Stimulated activated CD8-positive, alpha-beta memory T cell treated with anti-CD3 and anti-CD28 coated beads, Interleukin-4, amount 100 ng/mL, for 48 hours (primary cell): ENCODE data around the gene SAMD9.
"Not testable (repeated sequence)": the region's sequence is repeated elsewhere in the genome, so short reads cannot be mapped to it uniquely, and the experiment has no call there.

Experiments used
- DNase-seq: peaks from one replicate; pipeline ENCODE4 v3.0.0-alpha.2; 2020

SAMD9 gene

DNA sequence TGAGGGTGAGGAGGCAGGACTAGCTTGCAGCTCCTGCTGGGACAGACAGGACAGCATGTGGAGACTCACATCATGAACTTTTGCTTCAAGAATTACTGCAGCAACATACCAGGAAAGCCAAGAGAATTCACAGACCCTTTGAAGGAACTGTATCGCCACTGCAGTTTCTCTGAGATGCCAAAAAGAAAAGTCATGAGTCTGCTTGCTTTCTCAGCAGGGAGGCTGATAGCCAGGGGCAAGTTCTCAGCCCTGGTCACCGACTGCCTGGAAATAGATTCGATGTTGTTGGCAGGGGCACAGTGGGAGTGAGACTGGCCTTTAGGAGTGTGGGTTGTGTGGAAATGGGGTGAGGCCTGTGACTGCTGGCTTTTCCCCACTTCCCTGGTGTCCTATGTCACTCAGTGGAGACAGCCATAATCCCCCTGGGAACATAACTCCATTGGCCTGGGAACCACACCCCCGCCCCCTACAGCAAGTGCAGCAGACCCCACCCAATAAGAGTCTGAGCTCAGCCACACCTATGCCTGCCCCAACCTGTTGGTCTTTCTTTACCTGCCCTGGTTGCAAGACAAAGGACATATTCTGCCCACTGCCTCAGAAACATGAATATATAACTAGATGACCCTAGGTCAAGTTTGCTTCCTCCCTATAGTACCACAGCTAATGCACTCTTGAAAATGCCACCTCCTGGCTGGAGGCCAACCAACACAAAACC is 1.6 kb upstream of the SAMD9 start:
- DNase-seq = no peak

DNA sequence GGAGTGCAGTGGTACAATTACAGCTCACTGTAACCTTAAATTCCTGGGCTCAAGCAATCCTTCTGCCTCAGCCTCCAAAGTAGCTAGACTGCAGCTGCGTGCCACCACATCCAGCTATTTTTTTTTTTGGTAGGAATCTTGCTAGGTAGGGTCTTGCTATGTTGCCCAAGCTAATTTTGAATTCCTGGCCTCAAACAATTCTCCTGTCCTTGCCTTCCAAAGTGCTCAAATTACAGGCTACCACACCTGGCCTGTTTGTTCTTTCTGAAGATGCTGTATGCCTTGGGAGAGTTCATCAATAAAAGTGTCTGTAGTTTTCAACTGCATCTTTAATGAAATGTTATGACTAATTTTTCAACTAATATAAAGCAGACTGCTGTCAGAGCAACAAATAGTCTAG is 452 bp downstream of the SAMD9 start:
- DNase-seq = no peak

DNA sequence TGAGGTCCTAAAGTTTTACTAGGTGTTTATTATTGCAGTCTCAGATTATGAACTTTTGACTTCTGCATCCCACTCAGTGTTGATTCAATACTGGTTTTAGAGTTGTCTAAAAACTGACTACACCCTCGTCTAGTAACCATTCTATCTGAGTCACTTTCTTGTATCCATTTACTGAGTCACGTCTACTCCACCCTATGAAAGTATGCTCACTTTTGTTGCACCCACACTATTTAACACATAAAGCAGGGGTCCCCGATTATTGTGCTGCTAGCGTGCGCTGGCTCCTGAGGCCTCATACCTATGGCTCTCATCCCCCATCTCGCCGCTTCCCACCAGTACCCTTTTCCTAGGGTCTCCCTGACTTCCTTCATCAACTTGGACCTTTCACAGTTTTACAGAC is 2.0 kb downstream of the SAMD9 start:
- no peak for DNase-seq

DNA sequence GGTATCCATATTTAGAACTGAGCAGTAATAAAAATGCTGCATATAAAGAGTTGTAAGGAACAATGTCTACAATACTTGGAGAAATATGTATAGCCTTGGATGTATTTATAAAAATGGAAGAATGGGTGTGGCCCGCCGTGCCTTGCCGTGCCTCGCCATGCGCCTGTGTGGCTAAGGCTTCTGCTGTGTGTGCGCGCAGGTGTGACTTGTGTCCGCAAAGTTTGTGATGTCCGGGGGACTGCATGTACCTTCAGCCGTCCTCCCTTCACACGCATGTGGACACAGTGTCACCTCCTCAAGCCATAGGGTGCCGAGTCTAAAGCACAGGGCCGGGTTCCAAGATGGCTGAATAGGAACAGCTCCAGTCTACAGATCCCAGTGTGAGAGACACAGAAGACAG is 9.8 kb downstream of the SAMD9 start:
- no peak for DNase-seq

DNA sequence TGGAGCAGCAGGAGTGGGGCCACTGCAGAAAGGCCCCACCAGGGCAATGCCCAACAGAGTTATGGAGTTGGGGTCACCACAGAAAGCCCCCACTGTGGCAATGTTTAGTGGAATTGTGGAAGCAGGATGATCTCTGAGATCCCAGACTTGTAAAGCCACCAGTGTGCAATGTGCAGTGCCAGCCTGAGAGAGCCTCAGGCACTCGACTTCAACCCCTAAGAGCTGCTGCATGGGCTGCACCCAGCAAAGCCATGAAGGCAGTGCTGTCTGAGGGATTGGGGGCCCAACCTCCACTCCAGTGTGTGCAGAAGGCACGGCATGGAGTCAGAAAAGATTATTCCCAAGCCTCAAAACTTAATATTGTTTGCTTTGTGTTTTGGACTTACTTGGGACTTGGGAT is 20.4 kb downstream of the SAMD9 start:
- DNase-seq = no peak

DNA sequence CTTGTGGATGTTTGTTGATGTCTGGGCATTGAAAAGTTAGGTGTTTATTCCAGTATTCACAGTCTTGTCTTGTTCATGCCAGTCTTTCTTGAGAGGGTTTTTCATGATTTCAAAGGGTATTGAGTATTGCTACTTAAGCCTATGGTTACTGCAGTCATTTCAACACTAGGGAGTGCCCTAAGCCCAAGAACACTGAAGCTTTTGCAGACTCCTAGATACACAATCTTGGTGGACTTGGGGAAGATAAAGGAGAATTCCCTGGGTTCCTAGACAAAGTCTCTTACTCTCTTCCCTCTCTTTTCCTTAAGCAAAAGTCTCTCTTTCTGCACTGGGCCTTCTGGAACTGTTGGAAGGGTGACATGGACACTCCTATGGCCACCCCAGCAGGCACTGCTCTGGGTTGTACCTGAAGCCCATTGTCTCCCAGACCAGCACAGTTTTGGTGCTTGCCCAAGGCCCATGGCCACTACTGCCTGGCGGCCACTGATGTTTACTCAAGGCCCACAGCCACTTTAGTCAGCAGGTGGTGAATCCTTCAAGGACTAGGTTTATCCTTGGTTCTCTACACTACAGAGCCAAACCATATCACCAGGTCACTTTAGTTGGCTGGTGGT is 24.9 kb downstream of the SAMD9 start:
- DNase-seq = no peak

DNA sequence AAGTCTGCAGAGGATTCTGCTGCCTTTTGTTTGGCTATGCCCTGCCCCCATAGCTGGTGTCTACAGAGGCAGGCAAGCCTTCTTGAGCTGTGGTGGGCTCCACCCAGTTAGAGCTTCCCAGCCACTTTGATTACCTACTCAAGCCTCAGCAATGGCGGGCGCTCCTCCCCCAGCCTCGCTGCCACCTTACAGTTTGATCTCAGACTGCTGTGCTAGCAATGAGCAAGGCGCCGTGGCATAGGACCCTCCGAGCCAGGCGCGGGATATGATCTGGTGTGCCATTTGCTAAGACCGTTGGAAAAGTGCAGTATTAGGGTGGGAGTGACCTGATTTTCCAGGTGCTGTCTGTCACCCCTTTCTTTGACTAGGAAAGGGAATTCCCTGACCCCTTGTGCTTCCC is 44.4 kb downstream of the SAMD9 start:
- DNase-seq = not testable (repeated sequence)

DNA sequence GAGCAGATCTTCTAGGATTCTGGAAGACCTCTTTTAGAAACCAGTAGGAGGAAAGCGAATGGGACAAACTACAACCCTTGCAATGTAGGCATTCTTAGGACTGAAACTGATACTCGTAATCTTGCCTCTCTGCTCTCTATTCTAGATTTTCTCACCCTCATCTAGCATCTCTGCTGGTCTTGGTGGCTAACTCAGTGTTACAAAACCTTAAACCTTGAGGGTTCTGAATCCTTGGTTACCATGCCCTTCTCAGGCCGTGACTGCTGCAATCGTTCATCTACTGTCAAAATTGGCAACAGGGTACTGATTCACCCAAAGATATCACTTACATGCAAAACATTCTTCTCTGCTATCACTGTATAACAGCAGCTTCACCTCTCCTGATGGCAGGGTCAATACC is 55.2 kb downstream of the SAMD9 start:
- DNase-seq = no peak

DNA sequence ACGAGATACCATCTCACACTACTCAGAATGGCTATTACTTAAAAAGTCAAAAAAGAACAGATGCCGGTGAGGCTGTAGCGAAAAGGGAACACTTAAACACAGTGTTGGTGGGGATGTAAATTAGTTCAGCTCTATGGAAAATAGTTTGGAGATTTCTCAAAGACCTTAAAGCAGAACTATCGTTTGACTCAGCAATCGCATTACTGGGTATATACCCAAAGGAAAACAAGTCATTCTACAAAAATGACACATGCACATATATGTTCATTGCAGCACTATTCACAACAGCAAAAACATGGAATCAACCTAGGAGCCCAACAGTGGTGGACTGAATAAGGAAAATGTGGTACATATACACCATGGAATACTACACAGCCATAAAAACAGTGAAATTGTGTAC is 56.9 kb downstream of the SAMD9 start:
- no peak for DNase-seq

DNA sequence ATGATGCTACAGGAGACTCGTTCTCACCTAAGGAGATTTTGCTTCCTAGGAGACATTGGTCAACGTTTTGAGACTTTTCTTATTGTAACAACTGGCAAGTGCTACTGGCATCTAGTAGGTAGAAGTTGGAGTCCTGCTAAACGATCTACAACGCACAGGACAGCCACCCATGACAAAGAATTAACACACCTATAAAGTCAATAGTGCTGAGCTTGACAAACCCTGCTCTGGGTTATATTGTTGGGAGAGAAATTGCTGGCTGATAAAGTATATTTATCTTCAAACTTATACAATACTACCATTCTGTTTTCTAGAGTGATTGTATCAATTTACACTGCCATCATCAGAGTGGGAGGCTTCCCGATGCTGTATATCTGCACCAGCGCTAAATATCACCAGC is 57.8 kb downstream of the SAMD9 start:
- DNase-seq = no peak

DNA sequence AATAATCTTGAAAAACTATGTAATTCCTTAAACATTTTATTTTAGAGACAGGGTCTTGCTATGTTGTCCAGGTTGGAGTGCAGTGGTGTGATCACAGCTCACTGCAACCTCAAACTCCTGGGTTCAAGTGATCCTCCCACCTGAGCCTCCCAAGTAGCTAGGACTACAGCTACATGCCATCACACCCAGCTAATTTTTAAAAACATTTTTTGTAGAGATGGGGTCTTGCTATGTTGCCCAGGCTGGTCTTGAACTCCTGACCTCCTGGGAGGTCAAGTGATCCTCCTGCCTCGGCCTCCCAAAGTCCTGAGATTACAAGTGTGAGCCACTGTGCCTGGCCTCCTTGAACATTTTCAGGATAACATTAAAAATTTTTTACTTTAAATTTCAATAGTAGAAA is 61.2 kb downstream of the SAMD9 start:
- DNase-seq = not testable (repeated sequence)

DNA sequence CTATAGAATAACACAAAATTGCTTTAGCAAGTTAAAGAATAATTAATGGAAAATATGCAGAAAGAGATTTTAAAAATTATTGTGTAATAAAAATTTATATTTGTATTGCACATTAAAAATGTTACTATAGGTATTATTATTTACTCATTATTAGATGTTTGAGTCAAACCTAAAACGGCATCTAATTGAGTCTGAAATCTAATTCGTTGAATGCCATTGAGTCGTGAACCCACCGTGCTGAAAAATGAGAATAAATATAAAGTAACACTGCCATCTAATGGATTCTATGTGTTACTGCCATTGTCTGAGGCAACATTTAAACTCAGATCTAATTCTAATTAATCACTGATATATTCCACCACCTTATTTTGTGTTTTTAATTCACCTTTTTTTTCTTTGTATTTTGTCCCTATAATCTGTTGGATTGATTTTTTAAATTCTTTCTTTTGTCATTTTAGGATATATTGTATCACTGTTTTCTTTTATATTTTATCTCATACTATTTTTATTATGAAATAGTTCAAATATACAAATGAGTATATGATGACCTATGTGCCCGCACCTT is 62.2 kb downstream of the SAMD9 start:
- DNase-seq = no peak

DNA sequence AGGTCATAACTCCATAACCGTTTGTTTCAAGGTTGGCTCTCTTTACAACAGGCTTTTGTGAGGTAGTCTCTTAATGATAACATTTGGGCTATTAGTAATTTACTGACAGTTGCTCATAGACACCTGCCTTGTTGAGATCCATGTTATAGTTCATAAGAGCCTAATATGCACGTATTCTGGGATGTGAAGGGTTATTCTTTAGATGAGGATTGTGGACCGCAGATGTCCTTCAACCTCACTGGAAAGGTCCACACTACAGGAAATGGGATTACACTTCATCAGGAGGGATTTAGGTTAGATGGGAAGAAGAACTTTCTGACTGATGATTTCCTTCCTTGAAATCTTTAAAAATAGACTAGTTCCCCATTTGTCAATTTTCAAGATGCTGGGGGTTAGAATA is 62.8 kb downstream of the SAMD9 start:
- no peak for DNase-seq

DNA sequence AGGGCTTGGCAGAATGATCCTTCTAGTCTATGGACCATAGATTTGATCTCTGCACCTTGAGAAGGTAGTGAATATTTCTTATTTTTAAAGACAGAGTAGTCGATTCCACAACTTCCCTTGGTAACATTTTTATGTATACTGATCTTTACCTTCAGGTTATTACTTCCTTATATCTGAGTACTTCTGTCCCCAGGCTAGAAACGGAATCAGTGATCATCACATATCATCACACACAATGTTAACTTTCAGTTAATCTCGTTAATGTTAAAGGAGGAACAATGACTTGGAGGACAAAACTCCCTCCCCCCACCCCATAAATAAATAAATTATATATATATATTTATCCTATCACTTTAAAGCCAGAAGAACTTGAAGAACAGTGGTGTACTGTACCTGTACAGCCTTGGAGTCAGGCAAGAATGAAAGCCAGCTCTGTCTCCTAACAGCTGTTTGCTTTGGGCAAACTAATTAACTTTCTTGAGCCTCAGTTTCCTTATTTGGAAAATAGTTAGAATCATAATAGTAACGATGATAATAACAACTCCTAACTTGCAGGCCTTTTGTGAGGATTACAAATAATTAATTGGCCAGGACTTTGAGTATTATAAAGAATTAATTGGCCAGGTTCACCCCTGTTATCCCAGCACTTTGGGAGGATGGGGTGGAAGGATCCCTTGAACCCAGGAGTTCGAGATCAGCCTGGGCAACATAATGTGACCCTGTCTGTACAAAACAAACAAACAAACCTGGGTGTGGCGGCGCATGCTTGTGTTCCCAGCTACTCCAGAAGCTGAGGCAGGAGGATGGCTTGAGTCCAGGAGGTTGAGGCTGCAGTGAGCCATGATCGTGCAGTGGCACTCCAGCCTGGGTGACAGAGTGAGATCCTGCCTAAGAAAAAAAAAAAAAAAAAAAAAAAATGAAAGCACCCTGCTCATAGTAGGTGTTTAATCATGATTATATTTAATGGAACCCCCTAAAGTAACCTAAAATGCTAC is 63.5 kb downstream of the SAMD9 start:
- DNase-seq = no peak

DNA sequence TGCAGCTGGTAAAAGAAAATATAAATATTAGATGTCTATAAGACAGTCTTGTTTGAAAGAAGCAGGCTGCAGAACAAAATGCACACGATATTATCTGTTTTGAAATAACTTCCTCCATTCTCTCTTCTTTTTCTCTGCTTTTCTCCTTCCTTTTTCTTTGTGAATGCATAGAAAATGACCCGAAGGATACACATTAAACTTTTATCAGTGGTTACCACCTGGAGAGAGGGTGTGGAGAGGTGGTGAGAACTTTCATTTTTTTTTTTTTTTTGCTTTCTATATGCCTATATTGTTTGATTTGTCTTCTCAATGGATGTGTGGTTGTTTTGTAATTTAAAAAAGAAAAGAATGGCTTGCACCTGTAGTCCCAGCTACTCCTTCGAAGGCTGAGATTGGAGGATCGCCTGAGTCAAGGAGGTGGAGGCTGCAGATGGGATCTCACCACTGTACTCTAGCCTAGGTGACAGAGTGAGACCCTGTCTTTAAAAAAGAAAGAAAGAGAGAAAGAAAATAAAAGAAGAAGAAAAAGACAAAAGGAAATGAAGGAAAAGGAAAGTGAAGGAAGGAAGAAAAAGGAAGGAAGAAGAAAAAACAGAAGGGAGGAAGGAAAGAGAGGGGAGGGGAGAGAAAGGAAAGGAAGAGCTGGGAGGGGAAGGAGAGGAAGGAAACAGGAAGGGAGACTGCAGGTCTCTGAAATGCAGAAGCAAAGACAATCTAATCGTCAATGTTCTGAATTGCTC is 64.4 kb downstream of the SAMD9 start:
- no peak for DNase-seq

DNA sequence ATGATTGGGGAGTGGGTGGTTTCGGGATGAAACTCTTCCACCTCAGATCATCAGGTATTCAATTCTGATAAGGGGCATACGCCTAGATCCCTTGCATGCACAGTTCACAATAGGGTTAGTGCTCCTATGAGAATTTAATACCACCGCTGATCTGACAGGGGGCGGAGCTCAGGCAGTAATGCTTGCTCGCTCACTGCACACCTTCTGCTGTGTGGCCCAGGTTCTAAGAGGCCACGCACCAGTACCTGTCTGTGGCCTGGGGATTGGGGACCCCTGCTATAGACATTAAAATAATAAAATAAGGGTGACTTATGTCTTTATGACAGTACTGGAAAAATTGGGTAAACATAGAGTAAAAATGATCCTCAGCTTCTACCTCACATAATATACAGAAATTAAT is 66.1 kb downstream of the SAMD9 start:
- no peak for DNase-seq
